Brain microvascular endothelial cell (primary cell): Measurements from ENCODE around the gene TNFRSF25.
A peak's percentile ranks its signal among the peaks of the same experiment; 100 is the strongest.

Source experiments
- DNase-seq: peaks from one replicate; pipeline ENCODE4 v3.0.0-alpha.2; 2020
- H3K27ac ChIP-seq: fragments of 250-450 bp; sonication (Bioruptor Pico); 2 replicates; pipeline ENCODE4 v1.5.1; 2020; ENCODE audit warnings: mild to moderate bottlenecking, moderate library complexity
- H3K27me3 ChIP-seq: fragments of 250-450 bp; sonication (Bioruptor Pico); replicated peaks from 2 replicates; pipeline ENCODE4 v1.5.1; 2020; ENCODE audit warnings: mild to moderate bottlenecking
- H3K36me3 ChIP-seq: fragments of 250-450 bp; sonication (Bioruptor Pico); replicated peaks from 2 replicates; pipeline ENCODE4 v1.5.1; 2020; ENCODE audit warnings: mild to moderate bottlenecking
- H3K4me3 ChIP-seq: 2 replicates; pipeline ENCODE4 v1.5.1; 2011; ENCODE audit warnings: low read depth, mild to moderate bottlenecking, control low read depth, low read length, moderate library complexity
- in situ Hi-C: cut with HindIII; loops from 2 replicates; pipeline ENCODE4 v1.10.0; 2017; ENCODE audit warnings: low sequenced_read_pairs, low pct_ligation_motif_present
- TF ChIP-seq, protein P1 (sequence below): IDR thresholded peaks from 2 replicates; pipeline ENCODE4 v1.5.1; 2011; ENCODE audit warnings: low read depth, mild to moderate bottlenecking, moderate library complexity, low read length, control low read depth, inconsistent platforms; ENCODE audit errors: missing control alignments

The TNFRSF25 gene

DNA sequence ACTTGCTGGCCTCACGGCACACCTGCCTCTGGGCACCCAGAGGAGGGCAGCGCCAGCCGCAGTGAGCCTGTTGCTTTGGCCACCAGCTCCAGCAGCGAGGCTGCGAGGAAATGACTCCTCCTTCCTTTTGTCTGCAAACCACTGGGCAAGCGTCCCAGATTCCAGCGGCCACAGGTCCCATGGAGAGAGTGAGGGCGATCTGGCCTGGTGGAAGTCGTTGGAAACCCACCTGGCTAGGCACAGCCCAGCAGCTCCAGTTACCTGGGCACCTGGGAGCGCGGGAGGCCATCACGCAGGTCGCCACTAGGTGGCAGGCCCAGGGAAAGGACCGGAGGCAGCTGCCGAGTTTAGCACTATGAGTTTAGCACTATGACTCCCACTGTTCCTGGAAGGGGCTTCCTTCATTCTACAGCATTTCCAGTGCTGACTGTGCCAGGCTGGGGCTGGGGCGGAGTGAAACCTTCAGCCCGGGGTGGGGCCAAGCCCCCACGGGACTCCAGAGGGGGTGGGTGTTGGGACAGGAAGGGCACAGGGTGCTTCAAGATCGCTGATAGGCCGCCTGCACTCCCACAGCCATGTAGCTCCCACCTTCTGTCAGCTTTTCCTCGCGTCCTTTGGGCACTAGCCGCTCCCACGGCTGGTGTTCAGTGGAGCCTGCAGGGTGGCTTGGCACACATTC, 42.5 kb downstream of the TNFRSF25 start:
- H3K27ac ChIP-seq, result no peak overlapping the region
- in situ Hi-C loops, result no loop called here
- peak; percentile 24 for DNase-seq
- H3K4me3 ChIP-seq, result no peak overlapping the region
- H3K27me3 ChIP-seq, result peaks cover 57% of the 10 kb centered on the region
- TF ChIP-seq, protein P1, sequence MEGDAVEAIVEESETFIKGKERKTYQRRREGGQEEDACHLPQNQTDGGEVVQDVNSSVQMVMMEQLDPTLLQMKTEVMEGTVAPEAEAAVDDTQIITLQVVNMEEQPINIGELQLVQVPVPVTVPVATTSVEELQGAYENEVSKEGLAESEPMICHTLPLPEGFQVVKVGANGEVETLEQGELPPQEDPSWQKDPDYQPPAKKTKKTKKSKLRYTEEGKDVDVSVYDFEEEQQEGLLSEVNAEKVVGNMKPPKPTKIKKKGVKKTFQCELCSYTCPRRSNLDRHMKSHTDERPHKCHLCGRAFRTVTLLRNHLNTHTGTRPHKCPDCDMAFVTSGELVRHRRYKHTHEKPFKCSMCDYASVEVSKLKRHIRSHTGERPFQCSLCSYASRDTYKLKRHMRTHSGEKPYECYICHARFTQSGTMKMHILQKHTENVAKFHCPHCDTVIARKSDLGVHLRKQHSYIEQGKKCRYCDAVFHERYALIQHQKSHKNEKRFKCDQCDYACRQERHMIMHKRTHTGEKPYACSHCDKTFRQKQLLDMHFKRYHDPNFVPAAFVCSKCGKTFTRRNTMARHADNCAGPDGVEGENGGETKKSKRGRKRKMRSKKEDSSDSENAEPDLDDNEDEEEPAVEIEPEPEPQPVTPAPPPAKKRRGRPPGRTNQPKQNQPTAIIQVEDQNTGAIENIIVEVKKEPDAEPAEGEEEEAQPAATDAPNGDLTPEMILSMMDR, result peak; percentile 88
- no peaks in the 10 kb centered on the region for H3K36me3 ChIP-seq

DNA sequence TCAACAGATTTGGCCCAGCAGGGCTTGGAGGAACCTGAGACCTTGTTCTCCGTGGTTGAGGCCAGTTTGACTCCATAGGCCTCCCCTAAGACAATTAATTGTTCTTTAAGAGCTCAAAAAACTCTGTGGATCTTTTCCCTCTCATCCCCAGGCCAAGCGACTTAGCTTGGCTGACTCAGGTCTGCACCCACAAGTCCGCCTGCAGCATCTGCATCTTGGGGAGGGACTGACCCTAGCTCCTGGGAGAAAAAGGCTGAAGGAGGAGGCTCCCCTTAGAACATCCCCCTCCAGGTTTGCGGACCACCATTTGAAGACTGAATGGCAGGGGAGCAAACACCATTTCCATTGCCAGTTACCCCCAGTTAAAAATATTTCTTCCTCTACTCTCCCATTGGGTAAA, 44.7 kb downstream of the TNFRSF25 start:
- in situ Hi-C loops, result no loop called here
- TF ChIP-seq, protein P1, result no peak
- no peak overlapping the region for H3K27ac ChIP-seq
- no peaks in the 10 kb centered on the region for H3K36me3 ChIP-seq
- peaks cover 79% of the 10 kb centered on the region for H3K27me3 ChIP-seq
- H3K4me3 ChIP-seq, result no peak overlapping the region
- DNase-seq, result no peak

DNA sequence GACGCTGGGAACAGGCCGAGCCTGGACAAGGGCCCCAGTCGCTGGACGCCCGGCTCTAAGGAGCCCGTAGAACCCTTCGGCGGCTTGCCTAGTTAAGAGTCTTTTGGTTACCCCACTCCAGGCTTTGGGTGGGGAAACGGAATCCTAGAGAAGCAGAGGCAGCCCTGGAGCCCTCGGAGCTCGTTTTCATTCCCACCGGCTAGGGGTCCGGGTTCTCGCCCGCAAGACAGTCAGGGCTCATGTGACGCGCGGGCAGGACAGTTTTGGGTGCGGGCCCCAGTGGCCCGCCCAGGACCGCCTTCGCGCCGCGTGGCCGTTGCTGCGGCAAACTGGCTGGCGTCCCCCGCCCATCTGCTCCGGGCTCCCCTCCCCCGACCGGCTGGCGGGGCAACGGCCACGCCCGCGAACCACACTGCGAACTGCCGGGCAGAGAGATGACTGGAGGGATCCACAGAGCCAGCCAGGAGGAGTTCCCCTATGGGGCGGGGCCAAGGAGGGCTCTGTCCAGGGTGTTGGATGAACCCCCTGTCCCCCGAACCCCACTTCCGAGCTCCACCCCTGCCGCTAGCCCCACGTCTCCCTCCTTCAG, 45.4 kb downstream of the TNFRSF25 start:
- Histone ChIP-seq H3K27me3 (peaks cover 77% of the 10 kb centered on the region), H3K4me3 (no peak overlapping the region), H3K36me3 (no peaks in the 10 kb centered on the region), H3K27ac (no peak overlapping the region)
- in situ Hi-C loops, result no loop called here
- DNase-seq, result no peak
- TF ChIP-seq, protein P1, result no peak

DNA sequence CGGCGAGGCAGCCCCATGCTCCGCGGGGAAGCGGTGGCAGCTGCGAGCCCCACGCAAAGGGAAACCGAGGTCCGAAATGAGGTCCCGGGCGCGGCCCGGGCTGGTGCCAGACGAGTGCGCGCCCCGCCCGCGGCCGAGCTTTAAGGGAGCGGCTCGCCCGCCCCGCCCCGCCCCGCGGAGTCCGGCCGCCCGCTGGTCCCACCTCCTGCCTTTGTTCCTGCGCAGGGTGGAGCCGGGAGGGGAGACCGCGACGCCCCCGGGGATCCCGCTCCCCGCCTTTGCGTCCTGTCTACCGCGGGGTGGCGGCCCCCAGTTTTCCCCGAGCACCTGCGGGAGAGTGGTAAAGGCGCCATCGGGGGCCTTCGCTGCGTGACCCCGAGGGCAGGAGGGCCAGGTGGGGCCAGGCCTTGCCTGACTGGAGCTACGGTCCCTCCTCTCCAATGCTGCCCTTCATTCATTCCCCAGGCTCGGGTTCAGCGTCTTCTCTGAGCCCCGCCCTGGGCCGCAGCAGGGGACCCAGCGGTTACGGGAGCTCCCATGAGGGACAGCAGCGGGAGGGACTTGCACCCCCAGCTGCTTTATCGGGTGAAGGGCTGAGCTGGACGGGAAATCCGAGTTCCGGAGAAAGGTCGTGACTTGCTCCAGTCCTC, 46.0 kb downstream of the TNFRSF25 start, which contains the start of gene HES2:
Gene HES2 (minus strand): TSS at position 116 of the 650 bp plus-strand sequence. CDS start 99 bp downstream, at position 17.
- DNase-seq, result no peak
- TF ChIP-seq, protein P1, result no peak
- Histone ChIP-seq H3K27ac (no peak within 1 kb of the TSS), H3K4me3 (no peak within 1 kb of the TSS), H3K36me3 (no peaks in the 10 kb centered on the region), H3K27me3 (peaks cover 75% of the 10 kb centered on the region)
- in situ Hi-C loops, result no loop called here

DNA sequence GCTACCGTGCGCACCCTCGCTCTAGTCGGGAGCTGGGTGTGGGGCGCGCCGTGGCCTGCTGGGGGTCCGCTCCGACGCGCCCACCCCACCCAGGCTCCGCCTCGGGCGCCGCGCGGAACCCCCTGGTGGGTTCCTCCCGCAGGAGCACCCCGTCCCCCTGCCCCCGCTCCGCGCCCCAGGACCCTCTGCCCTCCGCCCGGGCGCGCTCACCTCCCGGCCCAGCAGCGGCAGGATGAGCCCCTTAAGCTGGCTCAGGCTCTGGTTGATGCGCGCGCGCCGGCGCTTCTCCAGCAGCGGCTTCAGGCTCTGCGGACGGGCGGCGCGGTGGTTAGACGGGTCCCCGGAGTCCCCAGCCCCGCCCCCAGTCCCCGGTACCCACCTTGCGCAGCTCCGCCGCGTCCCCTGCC, 46.6 kb downstream of the TNFRSF25 start:
- in situ Hi-C loops, result no loop called here
- DNase-seq, result no peak
- H3K27ac ChIP-seq, result no peak overlapping the region
- TF ChIP-seq, protein P1, result no peak
- H3K36me3 ChIP-seq, result no peaks in the 10 kb centered on the region
- no peak overlapping the region for H3K4me3 ChIP-seq
- H3K27me3 ChIP-seq, result peaks cover 72% of the 10 kb centered on the region
